HG03439 (cell line): ENCODE results near the gene DAGLB.
"Not testable (repeated sequence)": the region's sequence is repeated elsewhere in the genome, so short reads cannot be mapped to it uniquely, and the experiment has no call there.

Experiments
- ATAC-seq: cut with Tn5 transposase; IDR thresholded peaks from one replicate; pipeline ENCODE4 v1.9.1; 2021; ENCODE audit warnings: mild to moderate bottlenecking, moderate library complexity; ENCODE audit not compliant: unreplicated experiment

The DAGLB gene

DNA sequence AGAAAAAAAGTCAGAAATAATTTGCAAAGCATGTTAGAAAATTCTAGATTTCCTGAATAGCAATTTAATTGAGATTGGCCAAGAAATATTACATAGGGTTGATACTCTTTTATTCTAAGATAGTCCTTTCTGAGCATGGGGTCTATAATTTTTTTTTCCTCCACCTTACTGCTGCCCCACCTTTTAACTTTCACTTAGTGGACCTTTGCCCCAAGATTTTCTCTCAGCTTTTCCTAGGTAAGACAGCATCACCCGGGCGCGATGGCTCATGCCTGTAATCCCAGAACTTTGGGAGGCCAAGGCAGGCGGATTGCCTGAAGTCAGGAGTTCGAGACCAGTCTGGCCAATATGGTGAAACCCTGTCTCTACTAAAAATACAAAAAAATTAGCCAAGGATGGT, 69.2 kb downstream of the DAGLB start:
- ATAC-seq = not testable (repeated sequence)

DNA sequence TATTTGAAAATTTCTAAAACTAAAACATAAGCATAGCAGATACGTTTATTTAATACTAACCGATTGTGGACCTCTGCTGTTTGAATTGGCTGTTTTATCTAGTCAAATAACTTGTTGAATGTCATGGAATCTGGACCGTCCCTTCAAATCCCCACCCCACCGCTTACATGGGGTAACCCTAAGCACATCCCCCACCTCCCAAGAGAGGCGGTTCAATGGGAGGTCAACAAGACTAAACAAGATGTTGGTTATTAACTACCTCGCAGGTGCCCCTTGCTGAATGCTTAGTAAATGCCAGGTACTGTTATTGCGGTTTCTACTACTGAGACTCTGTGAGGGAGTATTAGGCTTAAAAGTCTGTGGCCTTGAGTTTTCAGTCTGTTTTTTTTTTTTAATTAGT, 70.9 kb downstream of the DAGLB start:
- no peak for ATAC-seq

DNA sequence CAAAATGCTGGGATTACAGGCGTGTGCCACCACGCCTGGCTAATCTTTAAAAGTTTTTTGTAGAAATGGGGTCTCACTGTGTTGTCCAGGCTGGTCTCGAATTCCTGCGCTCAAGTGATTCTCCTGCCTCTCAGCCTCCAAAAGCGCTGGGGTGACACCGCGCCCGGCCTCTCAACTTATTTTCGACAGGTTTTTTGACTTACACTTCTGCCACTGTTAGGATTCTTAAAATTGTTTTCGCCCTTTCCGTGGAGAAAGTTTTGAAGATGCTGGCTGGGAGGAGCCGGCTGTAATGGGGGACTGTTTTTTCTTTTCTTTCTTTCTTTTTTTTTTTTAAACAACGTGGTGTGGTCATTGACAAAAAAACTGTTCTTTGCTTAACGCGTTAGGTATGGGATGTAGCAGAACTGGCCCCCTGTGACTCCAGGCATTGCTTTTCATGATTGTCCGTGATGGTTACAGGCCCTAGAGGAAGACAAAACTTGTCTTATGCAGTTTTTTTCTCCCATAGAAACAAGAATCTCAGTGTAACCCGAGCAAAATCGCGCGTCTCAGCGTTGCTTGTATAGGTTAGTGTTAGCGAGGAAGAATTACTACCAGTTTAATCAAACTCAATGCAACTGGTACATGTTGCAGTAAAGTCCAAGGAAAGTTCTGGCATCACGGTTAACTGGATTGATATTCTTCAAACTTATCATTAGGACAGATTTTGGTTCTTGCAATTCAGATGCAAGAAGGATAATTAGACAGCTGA, 72.2 kb downstream of the DAGLB start:
- no peak for ATAC-seq

DNA sequence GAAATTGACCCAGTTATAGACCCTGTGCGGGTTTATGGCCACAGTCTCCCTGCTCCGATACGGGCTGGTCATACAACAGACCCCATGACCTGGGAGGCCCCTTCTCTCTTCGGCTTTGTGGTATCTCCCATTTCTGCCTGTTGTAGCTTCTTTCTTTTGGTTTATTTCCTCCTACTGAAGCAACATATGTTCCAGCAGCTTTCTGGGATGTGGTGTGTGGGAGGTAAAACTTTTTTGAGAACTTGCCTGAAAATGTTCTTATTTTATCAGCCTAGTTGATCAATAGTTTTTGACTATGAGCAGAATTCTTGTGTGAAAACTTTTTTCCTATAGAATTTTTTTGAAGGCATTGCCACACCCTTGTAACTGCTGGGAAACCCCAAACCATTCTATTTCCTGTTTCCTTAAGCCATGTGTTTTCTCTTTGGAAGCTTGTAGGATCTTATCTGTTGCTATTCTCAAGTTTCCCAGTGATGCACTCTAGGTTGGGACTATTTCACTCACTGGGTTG, 80.0 kb downstream of the DAGLB start:
- ATAC-seq = no peak

DNA sequence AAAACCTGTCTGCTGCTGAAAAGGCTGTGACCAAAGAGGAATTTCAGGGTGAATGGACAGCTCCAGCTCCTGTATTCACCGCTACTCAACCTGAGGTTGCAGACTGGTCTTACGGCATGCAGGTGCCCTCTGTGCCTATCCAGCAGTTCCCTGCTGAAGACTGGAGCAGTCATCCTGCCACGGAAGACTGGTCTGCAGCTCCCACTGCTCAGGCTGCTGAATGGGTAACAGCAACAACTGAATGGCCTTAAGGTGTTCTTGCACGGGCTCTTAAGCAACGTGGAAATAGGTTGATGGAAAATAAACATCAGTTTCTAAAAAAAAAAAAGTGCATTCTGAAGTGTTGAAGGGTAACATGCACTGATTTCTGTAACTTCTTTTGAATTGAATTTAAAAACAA, 82.3 kb downstream of the DAGLB start:
- ATAC-seq = no peak

DNA sequence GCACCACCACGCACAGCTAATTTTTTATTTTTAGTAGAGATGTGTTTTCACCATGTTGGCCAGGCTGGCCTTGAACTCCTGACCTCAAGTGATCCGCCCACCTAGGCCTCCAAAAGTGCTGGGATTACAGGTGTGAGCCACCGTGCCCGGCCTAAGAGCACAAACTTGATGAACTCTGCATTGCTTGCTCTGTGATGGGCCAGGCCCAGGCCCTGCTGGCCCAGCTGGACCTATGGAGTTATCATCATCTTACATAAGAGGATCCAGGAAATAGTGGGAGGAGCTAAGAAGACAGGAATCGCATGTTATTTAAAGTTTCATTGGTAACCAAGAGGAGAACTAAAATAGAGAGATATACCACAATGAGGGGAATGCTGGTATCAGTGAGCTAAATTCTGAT, 86.9 kb downstream of the DAGLB start:
- ATAC-seq = no peak

DNA sequence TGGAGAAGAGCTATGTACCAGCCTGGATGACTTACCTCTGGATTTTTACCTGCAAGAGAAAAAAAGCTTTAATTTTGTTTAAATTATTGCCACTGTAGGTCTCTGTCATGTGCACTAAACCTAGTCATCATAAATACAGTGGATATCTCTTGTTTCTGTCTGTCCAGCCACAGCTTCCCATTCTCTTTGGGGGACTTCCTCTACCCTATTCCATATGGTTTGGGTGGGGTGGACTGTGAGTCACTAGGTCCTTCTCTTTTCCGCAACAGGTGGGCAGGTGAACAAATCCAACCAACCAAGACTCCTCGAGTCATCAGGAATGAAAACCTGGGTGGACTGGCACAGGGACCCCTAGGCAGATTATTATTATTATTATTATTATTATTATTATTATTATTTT, 88.0 kb downstream of the DAGLB start:
- no peak for ATAC-seq
